ENCODE measurements around the gene REXO4.

Gene REXO4

DNA sequence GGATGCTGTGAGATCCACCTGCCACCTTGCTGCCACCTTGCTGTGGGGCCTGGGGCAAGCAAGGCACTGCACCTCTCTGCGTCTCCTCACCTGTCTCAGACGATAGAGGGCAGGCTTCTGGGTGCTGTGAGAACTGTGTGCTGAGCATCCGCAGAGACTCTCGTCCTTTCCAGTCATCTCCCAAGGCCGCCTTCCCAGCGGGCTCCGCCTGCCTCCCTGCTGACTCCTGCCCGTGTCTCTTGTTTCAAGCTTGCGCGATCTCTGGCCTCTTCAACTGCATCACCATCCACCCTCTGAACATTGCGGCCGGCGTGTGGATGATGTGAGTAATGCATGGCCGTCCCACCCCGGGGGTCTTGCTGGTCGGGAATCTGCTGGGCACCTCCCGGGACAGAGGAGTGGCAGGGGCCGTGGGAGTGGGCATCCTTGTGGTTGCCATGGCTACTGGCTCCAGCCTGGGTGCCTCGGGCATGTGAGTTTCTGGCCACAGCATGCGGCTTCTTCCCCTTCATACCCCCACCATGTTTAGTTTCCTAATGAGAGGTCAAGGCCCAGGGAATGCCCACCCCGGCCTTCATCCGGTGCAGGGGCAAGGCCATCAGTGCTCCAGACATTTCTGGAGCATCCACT is 45.5 kb upstream of the REXO4 start:
- in situ Hi-C loops (cut with HindIII; ENCODE audit: low sequenced_read_pairs), result loop anchor here (5.0 kb wide), 1 partner anchor 46 kb away; the partner anchor contains the start of gene REXO4
- DNase-seq (ENCODE audit: low read depth), result no peak
- TF ChIP-seq, protein P1, sequence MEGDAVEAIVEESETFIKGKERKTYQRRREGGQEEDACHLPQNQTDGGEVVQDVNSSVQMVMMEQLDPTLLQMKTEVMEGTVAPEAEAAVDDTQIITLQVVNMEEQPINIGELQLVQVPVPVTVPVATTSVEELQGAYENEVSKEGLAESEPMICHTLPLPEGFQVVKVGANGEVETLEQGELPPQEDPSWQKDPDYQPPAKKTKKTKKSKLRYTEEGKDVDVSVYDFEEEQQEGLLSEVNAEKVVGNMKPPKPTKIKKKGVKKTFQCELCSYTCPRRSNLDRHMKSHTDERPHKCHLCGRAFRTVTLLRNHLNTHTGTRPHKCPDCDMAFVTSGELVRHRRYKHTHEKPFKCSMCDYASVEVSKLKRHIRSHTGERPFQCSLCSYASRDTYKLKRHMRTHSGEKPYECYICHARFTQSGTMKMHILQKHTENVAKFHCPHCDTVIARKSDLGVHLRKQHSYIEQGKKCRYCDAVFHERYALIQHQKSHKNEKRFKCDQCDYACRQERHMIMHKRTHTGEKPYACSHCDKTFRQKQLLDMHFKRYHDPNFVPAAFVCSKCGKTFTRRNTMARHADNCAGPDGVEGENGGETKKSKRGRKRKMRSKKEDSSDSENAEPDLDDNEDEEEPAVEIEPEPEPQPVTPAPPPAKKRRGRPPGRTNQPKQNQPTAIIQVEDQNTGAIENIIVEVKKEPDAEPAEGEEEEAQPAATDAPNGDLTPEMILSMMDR (IDR thresholded peaks at IDR 0.05; ENCODE audit: low read depth, low read length, missing control alignments), result no peak
- H3K4me3 ChIP-seq (ENCODE audit: low read depth, low read length), result no peak overlapping the region

DNA sequence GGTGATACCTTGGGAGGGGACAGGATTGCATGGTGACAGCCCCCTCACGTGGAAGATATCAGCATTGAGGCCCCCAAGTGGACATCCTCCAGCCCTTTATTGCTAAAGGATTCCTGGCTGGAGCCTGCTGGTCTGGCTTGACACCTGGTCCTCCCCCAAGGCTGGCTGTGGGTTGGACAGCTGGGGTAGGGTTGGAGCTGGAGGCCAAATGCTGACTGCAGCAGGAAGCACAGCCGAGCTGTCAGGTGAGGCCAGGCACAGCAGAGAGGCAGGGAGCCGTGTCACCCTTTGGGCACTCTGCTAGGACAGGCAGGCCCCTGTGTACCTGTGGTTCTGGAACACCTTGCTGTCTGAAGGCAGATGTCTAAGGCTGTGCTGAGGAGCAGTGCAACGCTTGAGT is 44.2 kb upstream of the REXO4 start:
- in situ Hi-C loops (cut with HindIII; ENCODE audit: low sequenced_read_pairs), result loop anchor here (5.0 kb wide), 1 partner anchor 45 kb away; the partner anchor contains the start of gene REXO4
- TF ChIP-seq, protein P1 (IDR thresholded peaks at IDR 0.05; ENCODE audit: low read depth, low read length, missing control alignments), result no peak
- no peak for DNase-seq (ENCODE audit: low read depth)
- H3K4me3 ChIP-seq (ENCODE audit: low read depth, low read length), result no peak overlapping the region

DNA sequence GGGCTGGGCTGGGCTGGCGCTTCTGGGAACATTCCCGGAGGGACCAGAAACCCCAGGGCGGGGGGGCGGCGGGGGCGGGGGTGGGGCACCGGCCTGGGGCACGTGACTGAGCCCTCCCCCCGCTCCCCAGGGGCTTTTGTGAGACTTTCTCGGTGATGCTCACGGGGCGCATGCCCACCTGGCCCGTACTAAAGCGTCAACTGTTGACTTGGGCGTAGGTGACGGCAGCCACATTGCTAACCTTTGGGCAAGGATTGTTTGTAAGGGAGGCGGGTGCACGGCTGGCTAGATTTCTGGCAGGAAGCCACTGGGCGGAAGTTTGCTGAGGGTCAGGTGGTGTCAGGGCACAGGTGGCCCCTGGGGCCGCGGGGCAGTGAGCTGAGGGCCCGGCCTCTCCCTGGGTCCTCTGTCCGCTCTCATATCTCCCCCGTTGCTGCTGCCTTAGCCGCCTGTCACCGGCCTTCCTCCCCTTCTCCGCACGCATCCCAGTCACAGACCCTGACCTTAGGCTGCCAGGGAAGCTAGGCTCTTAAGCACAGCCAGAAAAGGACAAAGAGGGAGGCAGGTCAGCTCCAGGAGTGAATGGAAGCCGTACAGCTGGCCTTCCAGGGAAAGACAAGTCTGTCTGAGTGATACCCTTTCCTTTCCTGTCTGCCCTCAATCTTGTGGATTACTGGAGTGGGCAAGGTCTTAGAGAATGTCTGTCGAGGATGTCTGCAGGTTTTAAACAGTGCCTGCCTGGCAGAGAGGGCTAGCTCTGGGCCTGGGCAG is 42.8 kb upstream of the REXO4 start:
- no peak for DNase-seq (ENCODE audit: low read depth)
- in situ Hi-C loops (cut with HindIII; ENCODE audit: low sequenced_read_pairs), result loop anchor here (5.0 kb wide), 1 partner anchor 43 kb away; the partner anchor contains the start of gene REXO4
- peak overlapping the region; percentile 68 for H3K4me3 ChIP-seq (ENCODE audit: low read depth, low read length)
- TF ChIP-seq, protein P1 (IDR thresholded peaks at IDR 0.05; ENCODE audit: low read depth, low read length, missing control alignments), result no peak

DNA sequence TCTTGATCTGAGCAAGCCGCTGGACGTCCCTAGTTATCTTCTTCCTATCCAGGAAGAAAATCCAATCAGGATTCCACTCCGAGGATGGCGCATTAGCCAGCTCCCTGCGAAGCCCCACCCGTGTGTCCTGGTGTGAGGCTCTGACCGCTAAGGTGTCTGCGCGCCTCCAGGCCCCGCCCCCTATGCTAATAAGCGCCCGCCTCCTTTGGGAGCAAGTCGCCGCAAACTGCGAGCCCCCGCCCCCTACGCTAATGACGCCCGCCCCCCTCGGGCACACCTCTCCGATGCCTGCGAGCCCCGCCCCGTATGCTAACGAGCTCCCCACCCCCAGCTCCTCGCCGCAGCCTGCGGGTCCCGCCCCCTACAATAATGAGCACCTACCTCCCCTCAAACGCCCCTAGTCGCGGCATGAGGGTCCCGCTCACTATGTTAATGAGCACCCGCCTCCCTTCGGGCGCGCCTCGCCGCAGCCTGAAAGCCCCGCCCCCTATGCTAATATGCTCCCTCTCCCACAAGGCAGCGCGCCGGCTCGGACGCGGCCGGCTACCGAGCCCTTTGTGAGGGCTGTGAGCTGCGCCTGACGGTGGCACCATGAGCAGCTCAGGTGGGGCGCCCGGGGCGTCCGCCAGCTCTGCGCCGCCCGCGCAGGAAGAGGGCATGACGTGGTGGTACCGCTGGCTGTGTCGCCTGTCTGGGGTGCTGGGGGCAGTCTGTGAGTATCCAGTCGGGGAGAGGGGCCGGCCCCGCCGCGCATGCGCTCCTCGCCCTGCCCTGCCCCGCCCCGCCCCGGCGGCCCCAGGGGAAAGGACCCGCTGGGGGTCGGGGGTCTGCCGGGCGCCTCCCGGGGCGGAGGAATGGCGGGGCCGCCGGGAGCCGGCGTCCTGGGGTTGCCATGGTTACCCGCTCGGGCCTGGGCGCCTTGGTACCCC is 41.9 kb upstream of the REXO4 start, which contains the start of gene CACFD1:
Gene CACFD1, plus strand, starts transcription at position 503 of the 929 bp plus-strand sequence. Its CDS starts 89 bp downstream, at position 592.
- TF ChIP-seq, protein P1 (IDR thresholded peaks at IDR 0.05; ENCODE audit: low read depth, low read length, missing control alignments), result no peak
- in situ Hi-C loops (cut with HindIII; ENCODE audit: low sequenced_read_pairs), result loop anchor here (5.0 kb wide), 1 partner anchor 42 kb away; the partner anchor contains the start of gene REXO4
- DNase-seq (ENCODE audit: low read depth), result peak; percentile 80
- H3K4me3 ChIP-seq (ENCODE audit: low read depth, low read length), result peak within 1 kb of the TSS; percentile 68

DNA sequence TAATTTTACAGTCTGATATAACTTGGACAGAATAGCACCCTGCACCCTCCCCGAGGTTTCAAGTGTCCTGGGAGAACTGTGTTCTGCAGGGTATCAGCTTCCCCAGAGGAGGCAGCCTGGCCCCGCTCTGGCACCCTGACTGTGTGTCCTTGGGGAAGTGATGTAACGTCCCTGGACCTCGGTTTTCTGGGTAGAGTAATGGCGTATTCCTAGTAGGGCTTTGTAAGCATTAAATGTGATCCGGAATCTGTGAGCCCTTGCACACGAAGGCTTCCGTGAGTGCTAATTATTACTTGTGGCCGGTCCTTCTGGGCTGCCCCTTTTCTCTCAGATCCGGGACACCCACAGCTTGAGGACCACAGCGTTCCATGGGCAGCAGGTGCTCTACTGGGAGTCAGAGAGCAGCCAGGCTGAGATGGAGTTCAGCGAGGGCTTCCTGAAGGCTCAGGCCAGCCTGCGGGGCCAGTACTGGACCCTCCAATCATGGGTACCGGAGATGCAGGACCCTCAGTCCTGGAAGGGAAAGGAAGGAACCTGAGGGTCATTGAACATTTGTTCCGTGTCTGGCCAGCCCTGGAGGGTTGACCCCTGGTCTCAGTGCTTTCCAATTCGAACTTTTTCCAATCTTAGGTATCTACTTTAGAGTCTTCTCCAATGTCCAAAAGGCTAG is 41.0 kb upstream of the REXO4 start:
- TF ChIP-seq, protein P1 (IDR thresholded peaks at IDR 0.05; ENCODE audit: low read depth, low read length, missing control alignments), result no peak
- no peak overlapping the region for H3K4me3 ChIP-seq (ENCODE audit: low read depth, low read length)
- in situ Hi-C loops (cut with HindIII; ENCODE audit: low sequenced_read_pairs), result no loop called here
- DNase-seq (ENCODE audit: low read depth), result no peak
